CD4-positive, alpha-beta T cell treated with Interleukin-10 for 1 hour (primary cell): ENCODE measurements around the gene CRYGN.

Experiments used
- DNase-seq: peaks from one replicate; pipeline ENCODE4 v3.0.0-alpha.2; 2020

CRYGN gene

DNA sequence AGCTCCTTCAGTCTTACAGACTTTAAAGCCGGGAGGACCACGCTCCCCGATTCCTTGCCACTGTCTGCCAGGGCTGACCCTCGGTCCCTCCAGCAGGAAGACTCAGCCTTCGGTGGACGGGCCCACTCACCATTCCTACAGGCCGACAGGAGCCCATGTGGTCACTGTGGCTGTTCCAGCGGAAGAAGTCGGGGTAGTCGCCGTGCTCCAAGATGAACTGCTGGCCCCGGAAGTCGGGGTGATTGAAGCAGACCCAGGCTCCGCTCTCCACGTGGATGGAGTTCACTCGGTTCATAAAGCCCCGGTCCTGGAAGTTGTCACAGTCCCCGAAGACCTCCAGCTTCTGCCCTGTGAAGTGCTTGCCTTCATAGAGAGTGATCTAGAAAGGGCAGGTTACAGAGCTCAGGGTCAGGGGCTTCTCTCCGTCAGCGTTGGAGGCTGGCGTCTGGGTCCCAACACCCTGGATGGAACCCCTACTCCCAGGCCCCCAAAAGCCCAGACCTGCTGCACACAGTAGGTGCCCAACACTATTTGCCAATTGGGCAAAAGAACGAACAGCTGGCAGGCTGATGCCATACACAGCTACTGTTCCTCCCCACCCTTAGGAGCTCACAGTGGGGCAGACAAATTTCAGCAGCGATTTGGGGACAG, 1.9 kb downstream of the CRYGN start:
- DNase-seq = no peak

DNA sequence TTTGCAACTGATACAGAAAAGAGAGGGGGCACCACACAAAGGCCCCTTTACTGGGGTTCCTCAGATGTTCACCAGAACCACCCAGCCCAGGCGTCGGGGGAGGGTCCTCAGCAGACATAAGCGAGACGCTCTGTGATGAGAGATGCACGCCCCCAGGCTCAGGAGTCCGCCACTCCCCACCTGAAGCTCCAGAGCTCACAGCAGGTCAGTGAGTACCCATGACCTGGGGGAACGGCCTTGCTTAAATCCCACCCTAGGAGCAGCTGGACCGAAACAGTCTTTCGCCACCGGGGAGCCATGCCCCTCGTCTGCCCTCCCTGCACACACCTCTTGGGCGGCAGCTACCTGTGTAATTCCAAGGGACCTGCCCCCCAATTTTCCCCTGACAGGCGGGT, 2.8 kb downstream of the CRYGN start:
- DNase-seq = no peak

DNA sequence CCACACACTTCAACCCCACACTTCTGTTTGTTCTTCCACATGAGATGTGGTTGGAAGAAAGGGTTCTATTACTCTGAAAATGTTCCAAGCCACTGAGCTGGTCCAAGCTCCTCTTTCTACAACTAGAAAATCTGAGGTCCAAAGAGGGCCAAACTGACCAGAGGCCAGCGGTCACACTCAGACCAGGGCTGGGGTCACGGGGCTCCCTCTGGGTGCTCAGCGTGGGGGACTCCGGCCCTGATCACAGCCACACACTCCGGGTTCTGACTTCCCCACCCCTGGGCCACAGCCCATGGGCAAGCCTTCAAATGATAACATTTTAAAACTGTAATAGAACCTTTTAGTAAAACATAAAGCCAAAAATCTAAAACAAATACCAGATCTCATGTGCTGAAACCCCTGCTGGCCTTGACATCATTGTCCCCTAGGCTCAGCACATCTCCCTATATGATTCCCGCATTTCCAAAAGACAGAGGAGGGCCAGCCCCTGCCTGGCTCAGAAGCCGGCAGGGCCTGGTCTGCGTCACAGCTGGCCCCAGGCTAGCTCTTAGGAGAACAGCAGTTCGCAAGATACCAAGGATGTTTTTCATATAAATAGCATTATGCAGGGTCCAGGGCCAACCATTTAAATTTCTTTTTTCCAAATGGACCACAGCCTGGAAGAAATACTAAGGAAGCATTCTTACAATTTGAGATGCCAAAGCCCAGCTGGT, 3.3 kb downstream of the CRYGN start:
- DNase-seq = no peak

DNA sequence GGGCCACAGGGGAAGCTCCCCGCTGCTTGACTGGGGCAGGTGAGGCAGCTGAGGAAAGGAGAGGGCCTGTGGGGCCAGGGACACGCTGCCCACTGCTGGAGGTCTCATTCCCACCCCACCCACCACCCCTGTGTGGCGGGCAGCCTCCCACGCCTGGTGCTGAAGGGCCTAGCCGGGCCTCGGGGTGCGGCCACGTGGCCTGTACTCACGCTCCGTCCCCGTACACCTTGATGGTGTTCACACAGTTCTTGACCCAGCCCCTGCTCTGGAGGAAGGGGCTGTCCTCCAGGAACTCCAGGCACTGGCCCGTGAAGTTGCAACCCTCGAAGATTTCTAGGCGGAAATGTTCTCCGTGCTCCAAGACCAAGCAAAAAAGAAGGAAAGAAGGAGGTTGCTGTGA, 4.0 kb downstream of the CRYGN start:
- no peak for DNase-seq

DNA sequence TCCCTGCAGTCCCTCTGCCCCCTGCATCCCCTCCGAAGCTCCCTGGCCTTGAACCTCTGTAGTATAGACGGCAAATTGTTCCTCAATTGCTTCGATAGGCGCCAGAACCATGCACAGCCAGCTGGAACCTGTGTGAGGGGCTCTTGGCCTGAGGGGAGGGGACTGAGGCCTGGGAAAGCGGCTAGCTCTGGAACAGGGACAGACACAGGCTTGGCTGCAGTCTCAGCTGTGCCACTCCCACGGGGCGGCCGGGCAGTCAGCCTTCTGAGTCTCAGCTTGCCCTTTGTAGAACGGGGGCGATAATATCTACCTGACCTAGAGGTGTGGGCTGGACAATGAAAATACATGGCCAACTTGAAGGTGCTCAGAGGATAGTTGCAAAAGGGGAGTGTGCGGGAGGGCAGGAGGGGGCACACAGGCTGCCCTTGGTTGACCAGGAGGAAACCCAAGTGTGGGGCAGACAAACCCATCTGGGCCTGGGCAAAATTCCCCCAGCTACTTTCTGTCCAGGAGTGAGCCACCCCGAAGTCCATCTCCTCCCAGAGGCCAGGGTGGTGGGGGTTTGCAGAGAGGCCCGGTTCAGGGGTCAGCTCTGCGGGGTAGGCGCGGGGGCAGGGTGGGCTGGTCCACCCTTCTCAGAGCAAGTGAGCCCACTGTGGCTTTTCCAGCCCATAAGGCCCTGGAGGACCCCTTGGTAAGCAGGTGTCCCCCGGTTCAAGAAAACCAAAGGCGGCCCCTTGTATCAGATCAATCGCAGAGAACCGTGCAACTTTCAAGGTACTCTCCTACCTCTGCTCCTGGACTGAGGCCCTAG, 4.6 kb downstream of the CRYGN start:
- no peak for DNase-seq

DNA sequence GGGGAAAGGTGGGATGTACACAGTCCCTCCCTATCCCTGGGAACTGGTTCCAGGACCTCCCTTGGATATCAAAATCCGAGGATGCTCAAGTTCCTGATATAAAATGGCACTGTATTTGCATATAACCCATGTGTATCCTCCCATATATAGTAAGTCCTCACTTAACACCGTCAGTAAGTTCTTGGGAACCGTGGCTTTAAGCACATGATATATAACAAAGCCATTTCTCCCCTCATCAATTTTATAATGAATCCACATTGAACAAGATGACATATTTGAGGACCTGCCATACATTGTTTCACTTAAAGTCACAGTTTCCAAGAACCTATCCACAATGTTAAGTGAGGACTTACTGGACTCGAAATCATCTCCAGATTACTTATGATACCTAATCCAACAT, 5.4 kb downstream of the CRYGN start:
- DNase-seq = no peak

DNA sequence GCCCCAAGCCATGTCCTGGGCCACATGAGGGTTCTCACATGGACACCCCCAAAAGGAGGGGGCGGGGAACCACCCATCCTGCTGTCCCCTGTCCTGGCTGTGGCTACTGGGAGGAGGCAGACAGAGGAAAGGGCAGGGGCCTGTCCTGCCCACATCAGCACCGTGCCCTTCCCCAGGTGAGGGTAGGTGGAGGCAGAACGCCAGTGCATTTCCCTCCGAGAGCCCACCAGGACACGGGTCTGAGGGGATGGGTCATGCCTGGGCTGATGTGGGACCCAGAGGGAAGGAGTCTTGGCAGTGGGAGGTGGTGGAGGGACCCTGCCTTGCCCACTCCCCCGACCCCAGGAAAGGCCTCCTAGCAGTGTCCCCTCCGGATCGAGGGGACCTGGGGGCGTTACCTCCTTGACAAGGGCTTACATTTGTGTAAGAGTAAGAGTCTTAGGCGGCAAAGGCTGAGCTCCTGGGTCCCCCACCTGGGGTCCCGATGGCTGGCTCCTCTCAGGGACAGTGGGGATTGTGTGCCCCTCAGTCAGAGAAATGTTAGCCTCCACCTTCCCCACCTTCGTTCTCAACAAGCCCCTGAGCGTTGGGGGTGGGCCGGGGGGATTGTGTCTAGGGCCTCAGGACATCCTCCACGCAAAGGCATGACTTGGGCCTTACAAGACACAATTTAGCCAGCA, 6.1 kb downstream of the CRYGN start:
- no peak for DNase-seq

DNA sequence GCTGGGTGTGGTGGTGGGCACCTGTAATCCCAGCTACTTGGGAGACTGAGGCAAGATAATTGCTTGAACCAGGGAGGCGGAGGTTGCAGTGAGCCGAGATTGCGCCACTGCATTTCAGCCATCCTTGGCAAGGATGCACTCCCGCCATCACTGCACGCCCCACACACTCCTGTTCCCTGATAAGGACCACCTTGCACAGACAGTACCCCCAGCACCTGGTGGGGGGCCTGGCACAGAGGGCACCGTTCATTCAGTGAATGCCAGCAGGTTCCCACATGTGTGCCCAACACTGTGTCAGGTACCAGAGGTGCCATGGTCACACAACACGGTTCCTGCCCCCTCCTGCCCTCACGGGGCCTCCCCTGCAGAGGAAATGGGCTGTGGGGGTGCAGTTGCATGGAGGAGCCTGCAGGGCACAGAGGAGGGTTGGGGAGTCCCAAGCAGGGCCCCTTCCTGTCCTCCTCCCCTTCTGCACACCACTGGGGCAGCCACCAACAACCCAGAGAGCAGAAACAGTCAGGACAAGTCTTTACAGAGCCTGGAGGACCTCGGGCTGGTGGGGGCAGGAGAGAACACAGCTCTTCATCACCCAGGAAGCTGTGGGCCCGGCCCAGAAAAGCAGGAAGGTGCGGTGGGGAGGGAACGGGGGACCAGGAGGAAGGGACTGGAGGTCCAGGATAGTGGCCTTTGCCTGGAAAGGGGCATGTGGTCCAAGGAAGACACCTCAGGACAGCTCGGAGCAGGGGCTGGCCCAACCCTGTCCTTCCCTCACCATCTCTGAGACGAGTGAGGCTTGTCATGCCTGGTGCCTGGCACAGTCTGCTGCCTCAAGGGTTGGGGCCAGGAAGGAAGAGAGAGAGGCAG, 7.1 kb downstream of the CRYGN start:
- DNase-seq = peak; percentile 64

DNA sequence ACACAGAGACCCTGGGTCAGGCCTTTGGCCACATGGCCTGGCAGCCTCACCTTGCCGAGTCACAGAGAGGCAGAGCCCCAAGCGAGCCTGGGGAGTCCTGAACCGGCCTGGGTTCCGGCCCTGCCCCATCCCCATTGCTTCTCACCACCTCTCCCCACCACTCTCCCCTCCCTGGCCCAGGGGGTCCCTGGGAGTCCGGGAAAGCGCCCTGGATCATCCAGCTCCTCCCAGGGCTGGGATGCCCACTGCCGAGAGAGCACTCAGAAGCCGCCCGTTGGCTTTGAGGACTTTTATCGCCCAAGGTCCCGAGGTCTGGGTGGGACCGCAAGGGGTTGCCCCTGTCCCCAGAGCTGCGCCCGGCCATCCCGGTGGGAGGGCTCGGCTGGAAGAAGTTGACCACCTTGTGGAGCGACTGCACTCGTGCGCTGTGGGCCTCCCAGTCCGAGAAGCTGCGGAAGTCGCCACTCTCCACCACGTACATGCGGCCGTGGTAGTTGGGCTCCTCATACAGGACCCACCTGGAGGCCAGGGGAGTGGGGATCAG, 8.1 kb downstream of the CRYGN start:
- no peak for DNase-seq

DNA sequence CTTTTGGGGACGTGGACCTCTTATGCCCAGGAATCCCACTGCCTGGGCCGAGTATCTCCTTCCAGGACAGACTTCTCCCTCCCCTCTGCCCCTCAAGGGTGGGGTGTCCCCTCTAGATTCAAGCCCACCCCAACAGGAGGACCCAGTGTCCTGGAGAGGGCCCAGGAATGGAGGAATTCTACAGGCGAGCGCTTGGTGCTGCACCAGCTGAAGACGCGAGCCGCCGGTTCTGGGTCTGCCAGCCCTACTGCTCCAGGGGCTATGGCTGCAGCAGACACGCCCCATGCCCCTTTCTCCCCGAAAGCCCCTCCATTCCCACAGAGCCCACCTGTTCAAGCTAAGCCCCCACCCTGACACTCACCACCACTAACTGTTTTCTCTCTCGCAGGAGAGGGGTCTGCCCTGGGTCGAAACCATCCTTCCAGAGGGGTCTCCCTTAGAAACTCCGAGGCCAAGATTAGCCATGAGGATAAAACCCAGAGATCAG, 8.6 kb downstream of the CRYGN start:
- DNase-seq = no peak

DNA sequence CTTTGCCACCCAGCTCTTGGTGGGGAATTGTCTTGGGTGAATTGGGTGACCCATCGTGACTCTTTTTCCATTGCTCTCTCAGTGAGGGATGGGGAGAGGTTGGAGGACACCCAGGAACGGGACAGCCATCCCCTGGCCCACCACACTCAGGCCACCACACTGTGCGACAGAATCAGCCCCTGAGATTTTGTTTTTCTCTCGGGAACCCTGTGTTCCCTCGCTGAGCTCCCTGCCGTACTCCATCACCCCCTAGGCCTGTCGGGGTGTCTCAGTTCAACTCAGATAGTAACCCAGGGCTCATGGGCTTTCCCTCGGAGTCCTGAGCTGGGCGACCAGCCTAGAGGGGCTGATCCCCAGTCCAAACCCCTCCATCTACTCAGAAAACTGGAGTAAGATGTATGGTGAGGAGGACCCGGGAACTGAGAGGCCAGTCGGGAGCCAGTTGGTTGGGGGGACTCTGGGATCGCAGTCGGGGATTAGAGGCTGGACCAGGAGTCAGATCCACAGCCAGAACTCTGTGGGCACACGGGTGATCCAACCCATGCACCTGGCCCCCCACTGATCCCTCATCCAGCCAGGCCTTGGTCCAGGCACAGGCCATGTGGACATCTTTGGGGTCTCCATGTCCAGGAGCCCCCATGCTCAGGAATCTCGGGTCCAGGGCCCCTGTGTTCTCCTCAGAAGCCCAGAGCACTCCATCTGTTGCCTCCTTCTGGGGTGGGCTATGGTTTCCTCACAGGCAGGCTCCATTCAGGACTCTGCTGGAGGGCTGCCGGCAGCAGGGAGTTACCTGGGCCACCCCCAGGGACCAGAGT, 9.3 kb downstream of the CRYGN start:
- no peak for DNase-seq

DNA sequence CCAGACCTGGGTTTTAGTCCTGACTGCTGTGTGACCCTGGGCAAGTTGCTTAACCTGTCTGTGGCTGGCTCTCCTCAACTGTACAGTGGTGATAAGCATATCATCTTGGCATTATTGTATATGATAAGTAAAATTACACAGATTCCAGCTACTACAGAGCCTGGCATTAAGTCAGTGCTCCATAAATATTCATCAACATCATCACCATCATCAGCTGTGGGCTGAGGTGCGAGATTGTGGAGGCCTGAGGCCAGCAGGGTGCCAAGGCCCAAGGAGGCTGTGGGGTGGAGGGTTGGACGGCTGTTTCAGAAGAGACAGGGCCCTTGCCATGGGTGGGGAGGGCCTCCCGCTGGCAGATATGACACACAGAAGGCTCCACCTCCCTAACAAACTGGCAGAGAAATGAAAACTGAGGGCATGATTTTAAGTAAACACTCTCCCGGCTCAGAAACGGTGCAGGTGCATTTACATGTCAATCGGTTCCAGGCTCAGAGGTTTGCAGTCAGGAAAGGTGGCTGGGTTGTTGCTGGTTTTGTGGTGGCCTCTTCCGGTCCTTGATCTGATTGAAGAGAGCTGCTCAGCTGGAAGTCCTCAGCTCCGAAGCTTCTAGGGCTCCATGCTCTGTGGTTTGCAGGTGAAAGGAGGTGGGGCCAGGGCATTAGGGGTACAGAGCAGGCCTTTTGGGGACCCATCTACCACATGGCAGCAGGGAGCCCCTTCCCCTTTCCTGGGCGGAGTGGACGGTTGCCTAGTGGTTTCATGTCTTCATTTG, 10.2 kb downstream of the CRYGN start:
- peak; percentile 79 for DNase-seq

DNA sequence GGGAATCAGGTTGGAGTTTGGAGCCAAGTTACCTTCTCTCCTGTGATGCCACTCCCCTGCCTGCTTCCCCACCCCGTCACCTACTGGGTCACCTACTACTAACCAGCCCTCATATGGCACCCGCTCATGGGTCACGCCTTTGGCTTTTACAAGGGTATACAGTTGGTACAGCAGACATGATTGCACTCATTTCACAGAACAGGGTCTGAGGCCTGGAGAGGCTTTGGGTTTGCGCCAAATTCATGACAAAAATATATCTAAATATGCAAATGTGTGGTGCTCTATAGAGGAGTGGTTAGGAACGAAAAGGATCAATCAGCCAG, 10.7 kb downstream of the CRYGN start:
- no peak for DNase-seq

DNA sequence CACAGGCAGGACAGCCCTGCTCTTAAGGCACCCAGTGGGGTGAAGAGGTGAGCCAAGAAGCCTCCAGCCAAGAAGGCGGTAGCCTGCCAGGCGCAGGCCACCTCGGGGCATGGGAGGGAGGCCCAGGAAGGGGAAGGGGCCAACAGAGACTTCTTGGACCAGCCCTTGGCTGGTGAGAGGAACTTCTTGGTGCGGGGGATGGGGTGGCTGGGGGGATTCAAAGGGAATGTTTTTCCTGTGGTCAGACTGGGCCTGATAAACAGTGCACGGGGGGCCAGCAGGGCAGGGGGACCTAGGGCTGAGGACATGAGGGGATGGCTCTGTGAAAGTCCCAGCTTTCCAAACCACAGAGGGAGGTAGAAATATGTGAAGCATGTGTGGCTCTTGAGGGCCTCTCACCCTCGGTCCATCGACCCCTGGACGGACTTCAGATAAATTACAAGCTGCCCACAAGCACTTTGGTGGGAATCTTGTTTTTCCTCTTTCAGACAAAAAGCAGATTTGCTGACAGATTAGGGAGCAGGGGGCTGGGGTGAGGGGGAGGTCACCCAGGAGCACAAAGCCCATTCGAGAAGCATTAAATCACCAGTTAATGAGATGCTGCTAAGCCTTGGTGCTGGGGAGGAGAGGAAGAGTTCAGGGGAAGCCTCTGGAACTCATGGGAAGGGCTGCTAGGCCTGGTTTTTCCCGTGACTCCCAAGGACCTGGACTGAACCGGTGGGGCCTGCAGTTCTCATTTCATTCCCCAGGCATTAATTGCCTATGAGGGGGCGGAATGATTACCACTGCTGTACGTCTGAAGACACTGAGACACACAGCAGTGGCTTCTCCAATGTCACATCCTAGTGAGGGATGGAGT, 11.3 kb downstream of the CRYGN start:
- no peak for DNase-seq

DNA sequence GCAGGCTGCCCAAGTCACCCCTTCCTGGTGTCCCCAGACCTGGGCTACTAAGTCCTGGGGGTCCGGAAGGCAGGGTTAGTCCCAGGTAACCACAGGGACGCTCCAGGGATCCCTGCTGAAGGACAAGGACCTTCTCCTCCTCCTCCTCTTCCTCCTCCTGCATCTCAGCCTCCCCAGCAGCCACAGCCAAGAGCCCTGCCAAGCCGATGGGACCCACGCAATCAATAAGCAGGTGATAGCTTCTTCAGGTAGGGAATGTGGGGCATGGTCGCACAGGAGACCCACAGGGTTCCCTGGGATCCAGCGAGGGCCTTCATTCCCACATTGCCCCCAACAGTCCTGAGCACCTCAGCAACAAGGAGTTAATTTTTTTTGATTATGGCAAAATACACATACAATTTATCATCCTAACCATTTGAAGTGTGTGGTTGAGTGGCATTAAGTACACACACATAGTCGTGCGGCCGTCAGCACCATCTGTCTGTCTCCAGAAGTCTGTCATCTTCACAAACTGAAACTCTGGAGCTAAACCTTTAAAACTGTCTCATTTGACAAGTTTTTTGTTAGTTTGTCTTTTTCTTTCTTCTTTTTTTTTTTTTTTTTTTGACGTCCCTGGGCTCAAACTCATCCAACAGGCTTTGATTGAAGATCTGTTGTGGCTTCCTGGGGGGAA, 12.1 kb downstream of the CRYGN start:
- DNase-seq = no peak

DNA sequence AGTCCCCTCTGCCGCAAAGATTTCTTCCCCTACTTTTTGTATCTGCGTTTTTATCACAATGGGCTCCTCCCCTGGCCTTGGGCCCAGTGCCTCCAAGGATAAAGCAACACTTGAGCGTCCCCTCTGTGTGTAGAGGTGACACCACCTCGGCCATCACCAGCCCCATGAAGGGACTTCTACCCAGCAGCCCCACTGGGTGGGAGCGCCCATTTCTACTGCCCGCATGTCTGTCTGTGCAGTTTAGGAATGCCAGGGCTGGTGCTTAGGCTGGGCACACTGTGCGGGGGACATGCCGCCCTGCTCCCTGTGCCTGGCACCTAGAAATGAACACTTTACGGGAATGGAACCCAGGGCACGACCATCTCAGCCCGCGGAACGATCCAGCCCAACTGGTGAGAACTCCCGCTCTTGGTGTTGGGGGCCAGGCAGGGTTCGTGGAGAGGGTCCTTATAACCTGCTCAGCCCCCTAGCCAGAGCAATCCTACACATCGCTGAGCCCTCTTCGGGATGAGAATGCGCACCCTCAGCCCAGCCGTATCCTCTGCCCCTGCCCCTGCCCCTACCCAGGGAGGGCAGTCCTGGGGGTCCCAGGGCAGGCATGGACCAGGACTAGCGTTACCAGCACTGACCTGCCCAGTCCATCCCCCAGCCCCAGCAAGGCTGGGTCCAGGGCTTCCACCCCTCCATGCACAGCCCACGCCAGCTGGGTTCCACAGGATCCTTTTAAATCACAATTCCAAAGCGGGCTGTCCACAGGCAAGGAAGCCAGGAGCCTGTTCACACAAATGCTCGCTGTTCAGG, 12.8 kb downstream of the CRYGN start:
- no peak for DNase-seq

DNA sequence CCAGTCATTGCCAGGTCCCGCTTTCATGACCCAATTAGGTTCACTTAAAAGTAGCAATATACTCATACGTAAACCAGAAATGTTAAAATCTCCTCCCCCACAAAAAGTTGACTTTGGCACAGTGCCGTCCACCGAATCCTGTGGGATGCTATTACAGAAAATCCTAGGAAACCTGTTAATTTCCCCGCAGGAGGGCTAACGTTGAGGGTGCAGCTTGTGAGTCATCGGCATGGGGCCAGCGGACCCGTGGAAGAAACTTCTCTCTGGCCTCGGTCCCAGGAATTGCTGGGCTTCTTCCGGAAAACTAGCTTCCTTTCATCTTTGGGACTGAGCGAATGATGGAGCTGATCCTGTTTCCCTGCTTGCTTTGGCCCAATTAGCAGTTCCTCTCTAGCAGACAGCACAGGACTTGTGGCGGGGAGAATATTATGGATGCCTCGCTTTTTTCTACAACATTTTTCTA, 13.5 kb downstream of the CRYGN start:
- DNase-seq = no peak
